ENCODE data around the gene KRT31.

DNA sequence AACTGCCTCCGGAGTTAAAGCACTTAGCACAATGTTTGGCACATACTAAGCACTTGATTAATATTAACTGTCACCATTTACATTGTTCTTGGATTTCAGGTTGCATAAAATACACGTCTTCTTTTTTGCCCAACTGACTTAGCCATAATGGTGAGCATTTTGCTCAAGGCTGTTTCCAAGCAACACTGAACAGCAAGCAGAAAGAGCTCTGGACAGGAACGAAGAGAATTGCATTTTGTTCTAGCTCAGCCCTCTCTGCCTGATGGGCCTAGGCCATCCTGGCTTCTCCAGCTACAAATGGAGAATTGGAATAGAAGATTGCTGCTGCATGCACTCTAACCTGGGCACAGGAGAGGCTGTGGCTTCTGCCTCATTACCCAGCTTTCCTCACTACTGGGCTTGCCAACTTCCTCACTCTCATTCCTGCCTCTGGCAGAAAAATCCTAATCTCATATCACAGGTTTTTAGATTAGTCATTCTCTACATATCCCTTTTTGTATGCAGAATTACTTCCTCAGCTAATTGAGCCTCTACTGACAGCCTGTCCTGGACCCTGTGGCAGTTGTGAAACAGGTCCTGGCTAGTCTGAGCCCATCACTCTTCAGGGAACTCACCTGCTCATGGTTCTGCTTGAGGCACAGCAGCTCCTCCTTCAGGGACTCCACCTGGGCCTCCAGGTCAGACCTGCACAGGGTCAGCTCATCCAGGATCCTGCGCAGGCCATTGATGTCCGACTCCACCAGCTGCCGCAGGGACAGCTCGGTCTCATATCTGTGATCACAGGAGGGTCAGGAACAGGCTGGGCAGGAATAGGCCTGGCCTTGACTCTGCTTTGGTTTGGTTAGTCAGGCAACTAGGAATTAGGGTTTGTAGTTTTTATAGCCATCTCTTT, 49.3 kb downstream of the KRT31 start:
- TF ChIP-seq, protein P1, sequence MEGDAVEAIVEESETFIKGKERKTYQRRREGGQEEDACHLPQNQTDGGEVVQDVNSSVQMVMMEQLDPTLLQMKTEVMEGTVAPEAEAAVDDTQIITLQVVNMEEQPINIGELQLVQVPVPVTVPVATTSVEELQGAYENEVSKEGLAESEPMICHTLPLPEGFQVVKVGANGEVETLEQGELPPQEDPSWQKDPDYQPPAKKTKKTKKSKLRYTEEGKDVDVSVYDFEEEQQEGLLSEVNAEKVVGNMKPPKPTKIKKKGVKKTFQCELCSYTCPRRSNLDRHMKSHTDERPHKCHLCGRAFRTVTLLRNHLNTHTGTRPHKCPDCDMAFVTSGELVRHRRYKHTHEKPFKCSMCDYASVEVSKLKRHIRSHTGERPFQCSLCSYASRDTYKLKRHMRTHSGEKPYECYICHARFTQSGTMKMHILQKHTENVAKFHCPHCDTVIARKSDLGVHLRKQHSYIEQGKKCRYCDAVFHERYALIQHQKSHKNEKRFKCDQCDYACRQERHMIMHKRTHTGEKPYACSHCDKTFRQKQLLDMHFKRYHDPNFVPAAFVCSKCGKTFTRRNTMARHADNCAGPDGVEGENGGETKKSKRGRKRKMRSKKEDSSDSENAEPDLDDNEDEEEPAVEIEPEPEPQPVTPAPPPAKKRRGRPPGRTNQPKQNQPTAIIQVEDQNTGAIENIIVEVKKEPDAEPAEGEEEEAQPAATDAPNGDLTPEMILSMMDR (IDR thresholded peaks at IDR 0.05): no peak
- no peak for TF ChIP-seq POLR2A (IDR thresholded peaks at IDR 0.05)
